ENCODE measurements around the gene SEC14L2. TPM values are rescaled to one million over a fixed set of nuclear protein-coding genes. Genes with fewer than 3 reads are reported as not detected.
A peak's percentile ranks its signal among the peaks of the same experiment; 100 is the strongest.
"Not testable (repeated sequence)": the region's sequence is repeated elsewhere in the genome, so short reads cannot be mapped to it uniquely, and the experiment has no call there.

The SEC14L2 gene
- total and polyA plus RNA-seq, 2 donors (not counting 3 experiments of a cell fraction or from before 2014, with no cell fraction given) = 22.5 to 28.8 TPM

DNA sequence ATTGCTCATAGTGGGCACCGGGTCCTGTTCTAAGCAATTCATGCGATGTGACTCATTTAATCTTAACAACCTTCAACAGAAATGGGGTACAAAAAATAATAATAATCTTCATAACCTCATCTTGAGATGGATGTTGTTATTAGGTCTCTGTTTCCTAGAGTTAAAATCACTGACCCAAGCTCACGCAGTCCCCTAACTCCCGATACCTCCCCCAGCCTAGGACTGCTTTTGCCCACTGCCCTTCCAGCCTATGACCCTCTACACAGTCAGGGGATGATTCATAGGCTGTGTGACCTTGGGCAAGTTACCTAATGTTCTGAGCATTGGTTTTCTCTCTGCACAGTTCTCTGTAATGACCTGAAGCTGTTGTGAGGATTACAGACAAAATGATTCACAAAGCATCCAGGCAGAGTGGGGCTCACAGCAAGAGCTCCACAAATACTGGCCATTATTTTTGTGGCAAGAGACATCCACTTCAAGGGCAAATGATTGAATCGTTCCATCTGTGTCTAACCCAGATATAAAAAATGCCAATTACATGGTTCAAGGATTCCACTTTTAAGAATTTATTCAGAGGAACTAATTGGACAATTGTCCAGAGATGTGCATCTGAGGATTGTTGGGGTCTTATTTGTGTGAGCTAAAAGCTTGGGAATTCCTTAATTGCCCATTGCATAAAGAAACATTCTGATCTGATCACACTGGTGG, 48.8 kb downstream of the SEC14L2 start:
- no peaks in the 10 kb centered on the region for H3K4me1 ChIP-seq (ENCODE audit: control insufficient read depth, extremely low read depth, insufficient read depth, low read length)
- no TSS peak for BruUV-seq (replicated peaks)
- DNase-seq (ENCODE audit: low read depth, low spot score) = no peak
- POLR2A ChIA-PET = interaction anchor here (1.0 kb wide), 1 partner anchor 21 kb away, joined by 4 read pairs; no protein-coding TSS in a partner anchor
- no peaks in the 10 kb centered on the region for H3K27me3 ChIP-seq (ENCODE audit: control insufficient read depth in 2 of 2, insufficient read depth in 2 of 2, low read length in 2 of 2)
- intact Hi-C loops (cut with micrococcal nuclease) = loop anchor here (1.0 kb wide), 3 partner anchors 40 to 310 kb away; no protein-coding TSS in a partner anchor
- H3K9me1 ChIP-seq (replicated peaks; ENCODE audit: control insufficient read depth, extremely low read depth, insufficient read depth, low read length) = no peaks in the 10 kb centered on the region
- no peaks in the 10 kb centered on the region for H3K79me2 ChIP-seq (ENCODE audit: control insufficient read depth, insufficient read depth, low read length)
- no peak overlapping the region for H3K9ac ChIP-seq (replicated peaks; ENCODE audit: extremely low read depth, insufficient read depth, low read length)
- dilution Hi-C loops (cut with MboI; ENCODE audit: extremely low pct_ligation_motif_present, low sequenced_read_pairs) = no loop called here
- TF ChIP-seq EZH2 (IDR thresholded peaks at IDR 0.05; ENCODE audit: borderline replicate concordance, low read depth, low read length, severe bottlenecking) = no peak
- no peaks in the 10 kb centered on the region for H3K36me3 ChIP-seq (ENCODE audit: control insufficient read depth in 2 of 2, extremely low read depth in 1 of 2, insufficient read depth in 2 of 2, low read length in 2 of 2)
- no peak for FAIRE-seq
- no peaks in the 10 kb centered on the region for H3K9me3 ChIP-seq (replicated peaks; ENCODE audit: control insufficient read depth, insufficient read depth, low read length)
- no peak overlapping the region for H3K27ac ChIP-seq (ENCODE audit: insufficient read depth, low read depth, low read length)
- CTCF ChIA-PET = interaction anchor here (0.9 to 4.3 kb wide), 10 partner anchors 18 to 639 kb away, joined by 3 to 40 read pairs (median 6); partner anchors contain the start of genes MTFP1 and RNF215
- peak overlapping the region; percentile 52 for H3K4me2 ChIP-seq (ENCODE audit: insufficient read depth, low read length)
- H4K20me1 ChIP-seq (replicated peaks; ENCODE audit: control insufficient read depth, extremely low read depth, insufficient read depth, low read length) = no peaks in the 10 kb centered on the region
- H2AFZ ChIP-seq (ENCODE audit: low read depth, low read length) = peak overlapping the region; percentile 54
- no peak overlapping the region for H3K4me3 ChIP-seq (replicated peaks in 1 of 3; ENCODE audit: insufficient read depth in 1 of 3, low read depth in 1 of 3, low read length in 3 of 3)

GRCh38 chr22:30447656-30448055, 50.8 kb downstream of the SEC14L2 start:
- no peaks in the 10 kb centered on the region for H3K79me2 ChIP-seq (ENCODE audit: control insufficient read depth, insufficient read depth, low read length)
- H3K4me3 ChIP-seq (replicated peaks in 1 of 3; ENCODE audit: insufficient read depth in 1 of 3, low read depth in 1 of 3, low read length in 3 of 3) = no peak overlapping the region
- intact Hi-C loops (cut with micrococcal nuclease) = no loop called here
- H3K36me3 ChIP-seq (ENCODE audit: control insufficient read depth in 2 of 2, extremely low read depth in 1 of 2, insufficient read depth in 2 of 2, low read length in 2 of 2) = no peaks in the 10 kb centered on the region
- no peak overlapping the region for H3K9ac ChIP-seq (replicated peaks; ENCODE audit: extremely low read depth, insufficient read depth, low read length)
- no peaks in the 10 kb centered on the region for H3K9me3 ChIP-seq (replicated peaks; ENCODE audit: control insufficient read depth, insufficient read depth, low read length)
- CTCF ChIA-PET = interaction anchor here (0.6 kb wide), 1 partner anchor 37 kb away, joined by 4 read pairs; no protein-coding TSS in a partner anchor
- dilution Hi-C loops (cut with MboI; ENCODE audit: extremely low pct_ligation_motif_present, low sequenced_read_pairs) = no loop called here
- no peak for FAIRE-seq
- H3K27ac ChIP-seq (ENCODE audit: insufficient read depth, low read depth, low read length) = no peak overlapping the region
- H3K9me1 ChIP-seq (replicated peaks; ENCODE audit: control insufficient read depth, extremely low read depth, insufficient read depth, low read length) = no peaks in the 10 kb centered on the region
- DNase-seq (ENCODE audit: low read depth, low spot score) = no peak
- no peaks in the 10 kb centered on the region for H4K20me1 ChIP-seq (replicated peaks; ENCODE audit: control insufficient read depth, extremely low read depth, insufficient read depth, low read length)
- POLR2A ChIA-PET = no interaction called here
- no peaks in the 10 kb centered on the region for H3K27me3 ChIP-seq (ENCODE audit: control insufficient read depth in 2 of 2, insufficient read depth in 2 of 2, low read length in 2 of 2)
- no peaks in the 10 kb centered on the region for H3K4me1 ChIP-seq (ENCODE audit: control insufficient read depth, extremely low read depth, insufficient read depth, low read length)
- BruUV-seq (replicated peaks) = no TSS peak
- no peak overlapping the region for H3K4me2 ChIP-seq (ENCODE audit: insufficient read depth, low read length)
- H2AFZ ChIP-seq (ENCODE audit: low read depth, low read length) = no peak overlapping the region
- TF ChIP-seq CTCF (IDR thresholded peaks at IDR 0.05; ENCODE audit: extremely low read depth in 1 of 2, insufficient read depth in 1 of 2, low read depth in 1 of 2, low read length in 2 of 2) (no peak), FOS (IDR thresholded peaks at IDR 0.05; ENCODE audit: borderline replicate concordance, insufficient read depth, low read length) (no peak)

DNA sequence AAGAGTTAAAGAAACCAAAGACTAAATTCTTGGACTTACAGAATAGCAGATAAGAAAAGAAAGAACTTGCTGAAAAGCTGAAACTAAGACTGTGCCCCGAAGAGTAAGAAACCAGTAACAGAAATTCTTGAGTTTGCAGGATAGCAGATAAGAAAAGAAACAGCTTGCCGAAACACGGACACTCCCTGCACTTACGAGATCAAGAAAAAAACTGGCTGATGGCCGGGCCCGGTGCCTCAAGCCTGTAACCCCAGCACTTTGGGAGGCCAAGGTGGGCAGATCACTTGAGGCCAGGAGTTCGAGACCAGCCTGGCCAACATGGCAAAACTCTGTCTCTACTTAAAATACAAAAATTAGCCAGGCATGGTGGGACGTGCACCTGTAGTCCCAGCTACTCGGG, 54.7 kb downstream of the SEC14L2 start:
- H4K20me1 ChIP-seq (replicated peaks; ENCODE audit: control insufficient read depth, extremely low read depth, insufficient read depth, low read length); H3K4me1 ChIP-seq (ENCODE audit: control insufficient read depth, extremely low read depth, insufficient read depth, low read length); H3K4me3 ChIP-seq (replicated peaks in 1 of 3; ENCODE audit: insufficient read depth in 1 of 3, low read depth in 1 of 3, low read length in 3 of 3); POLR2A ChIA-PET; BruUV-seq (replicated peaks); H3K79me2 ChIP-seq (ENCODE audit: control insufficient read depth, insufficient read depth, low read length); H3K27ac ChIP-seq (ENCODE audit: insufficient read depth, low read depth, low read length); DNase-seq (ENCODE audit: low read depth, low spot score); H2AFZ ChIP-seq (ENCODE audit: low read depth, low read length); H3K9me3 ChIP-seq (replicated peaks; ENCODE audit: control insufficient read depth, insufficient read depth, low read length); dilution Hi-C loops (cut with MboI; ENCODE audit: extremely low pct_ligation_motif_present, low sequenced_read_pairs); H3K36me3 ChIP-seq (ENCODE audit: control insufficient read depth in 2 of 2, extremely low read depth in 1 of 2, insufficient read depth in 2 of 2, low read length in 2 of 2); H3K9ac ChIP-seq (replicated peaks; ENCODE audit: extremely low read depth, insufficient read depth, low read length); CTCF ChIA-PET; FAIRE-seq; H3K27me3 ChIP-seq (ENCODE audit: control insufficient read depth in 2 of 2, insufficient read depth in 2 of 2, low read length in 2 of 2); H3K9me1 ChIP-seq (replicated peaks; ENCODE audit: control insufficient read depth, extremely low read depth, insufficient read depth, low read length); H3K4me2 ChIP-seq (ENCODE audit: insufficient read depth, low read length); intact Hi-C loops (cut with micrococcal nuclease): not testable (repeated sequence)

Measured in endothelial cell of umbilical vein (primary cell).